ENCODE measurements around the gene FBH1.

The FBH1 gene

GRCh38 chr10:5930272-5930671 lies 40.2 kb downstream of the FBH1 start:
- no peak for TF ChIP-seq CTCF (IDR thresholded peaks at IDR 0.05; ENCODE audit: low read length, missing control alignments)
- H3K4me3 ChIP-seq (replicated peaks; ENCODE audit: low read depth, low read length), result no peak overlapping the region
- DNase-seq (ENCODE audit: low read depth), result no peak

DNA sequence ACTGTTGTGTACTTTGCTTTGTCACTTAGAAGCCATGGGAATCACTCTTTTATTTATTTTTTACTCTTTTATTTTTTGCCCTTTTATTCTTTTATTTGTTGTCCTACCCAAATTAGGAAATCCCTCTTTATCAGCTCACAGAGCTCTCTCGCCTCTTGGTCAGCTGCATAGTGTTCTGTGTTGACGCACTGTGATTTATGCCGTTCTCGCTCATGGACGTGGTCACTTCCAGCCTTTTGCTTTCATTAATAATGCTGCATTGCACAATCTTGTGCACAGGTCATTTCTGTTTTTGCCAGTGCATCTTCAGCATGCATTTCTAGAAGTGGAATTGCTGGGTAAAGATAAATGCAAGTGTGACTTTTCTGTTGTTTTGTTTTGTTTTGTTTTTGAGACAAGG lies 42.3 kb downstream of the FBH1 start:
- peak; percentile 18 for DNase-seq (ENCODE audit: low read depth)
- H3K4me3 ChIP-seq (replicated peaks; ENCODE audit: low read depth, low read length), result no peak overlapping the region
- no peak for TF ChIP-seq CTCF (IDR thresholded peaks at IDR 0.05; ENCODE audit: low read length, missing control alignments)

- TF ChIP-seq CTCF (IDR thresholded peaks at IDR 0.05; ENCODE audit: low read length, missing control alignments), result no peak
- H3K4me3 ChIP-seq (replicated peaks; ENCODE audit: low read depth, low read length), result no peak overlapping the region
- DNase-seq (ENCODE audit: low read depth), result no peak
These were observed 44.0 kb downstream of the FBH1 start for GRCh38 chr10:5933909-5934546.

DNA sequence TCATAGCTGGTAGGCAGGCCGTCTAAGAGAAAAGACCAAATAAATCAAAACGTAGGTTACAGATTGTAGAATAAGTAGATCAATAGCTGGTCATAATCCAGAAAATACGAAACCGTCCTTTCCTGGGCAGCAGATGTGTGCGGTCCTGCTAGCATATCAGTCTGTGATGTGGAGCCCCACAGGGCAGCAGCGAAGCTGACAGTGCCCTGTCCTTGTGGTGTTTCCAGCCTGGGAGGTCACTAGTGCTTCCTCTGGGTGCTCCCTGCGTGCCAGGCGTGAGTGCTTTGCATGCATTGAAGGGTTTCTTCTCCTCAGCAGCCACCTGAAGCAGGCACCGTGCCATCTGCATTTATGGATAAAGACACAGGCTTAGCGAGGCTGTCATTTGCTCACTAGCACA lies 45.6 kb downstream of the FBH1 start:
- TF ChIP-seq CTCF (IDR thresholded peaks at IDR 0.05; ENCODE audit: low read length, missing control alignments), result no peak
- no peak for DNase-seq (ENCODE audit: low read depth)

GRCh38 chr10:5937016-5937415 lies 47.0 kb downstream of the FBH1 start:
- no peak overlapping the region for H3K4me3 ChIP-seq (replicated peaks; ENCODE audit: low read depth, low read length)
- no peak for TF ChIP-seq CTCF (IDR thresholded peaks at IDR 0.05; ENCODE audit: low read length, missing control alignments)
- DNase-seq (ENCODE audit: low read depth), result no peak

More for the DNA sequence above, 45.6 kb downstream of the FBH1 start:
- H3K4me3 ChIP-seq (replicated peaks; ENCODE audit: low read depth, low read length), result no peak overlapping the region

DNA sequence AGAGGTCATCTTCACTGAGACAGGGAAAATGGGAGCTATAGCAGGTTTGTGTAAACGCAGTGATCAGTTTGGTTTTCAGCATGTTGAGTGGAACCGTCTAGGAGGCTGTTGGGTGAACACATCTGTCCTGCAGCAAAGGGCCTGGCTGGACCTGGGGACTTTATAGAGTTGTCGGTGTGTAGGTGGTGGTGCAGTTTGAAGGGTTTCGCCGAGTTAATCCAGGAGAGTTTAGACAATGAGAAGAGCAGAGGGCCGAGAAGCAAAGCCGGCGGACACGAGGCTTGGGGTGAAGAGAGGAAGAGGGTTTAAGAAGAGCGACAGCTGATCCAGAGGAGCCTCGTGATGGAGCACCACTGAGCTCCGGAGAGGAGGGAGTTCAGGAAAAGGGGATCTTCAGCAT lies 48.2 kb downstream of the FBH1 start:
- no peak overlapping the region for H3K4me3 ChIP-seq (replicated peaks; ENCODE audit: low read depth, low read length)
- no peak for DNase-seq (ENCODE audit: low read depth)
- no peak for TF ChIP-seq CTCF (IDR thresholded peaks at IDR 0.05; ENCODE audit: low read length, missing control alignments)

- H3K4me3 ChIP-seq (replicated peaks; ENCODE audit: low read depth, low read length), result no peak overlapping the region
- TF ChIP-seq CTCF (IDR thresholded peaks at IDR 0.05; ENCODE audit: low read length, missing control alignments), result no peak
- peak; percentile 14 for DNase-seq (ENCODE audit: low read depth)
These were observed 50.8 kb downstream of the FBH1 start for GRCh38 chr10:5940807-5941218.

Data from fibroblast of pulmonary artery (primary cell).